Prostate gland (tissue), 2 donors: ENCODE results near the gene OLFM1. TPM values are rescaled to one million over a fixed set of nuclear protein-coding genes. Genes with fewer than 3 reads are reported as not detected.

Experiments
- DNase-seq: peaks from one replicate; pipeline ENCODE4 v3.0.0-alpha.2; 2019; ENCODE audit warnings: low spot score
- H3K27ac ChIP-seq, 2 donors: fragments of 200-600 bp; sonication (generic); 2 replicates each; pipeline ENCODE4 v1.5.1; 2017 to 2019
- H3K27me3 ChIP-seq: fragments of 200-600 bp; sonication (generic); replicated peaks from 2 replicates; pipeline ENCODE4 v1.5.1; 2019; ENCODE audit not compliant: insufficient read depth
- H3K36me3 ChIP-seq, 2 donors: fragments of 200-600 bp; sonication (generic); 1 replicate in 1 of 2; 2 replicates in 1 of 2; pipeline versions ENCODE4 v1.5.1 to v1.8.1; 2017 to 2019
- H3K4me1 ChIP-seq: fragments of 200-600 bp; sonication (generic); replicated peaks from 2 replicates; pipeline ENCODE4 v1.5.1; 2019
- H3K4me3 ChIP-seq, 2 donors: fragments of 200-600 bp; sonication (generic); 2 replicates each; pipeline ENCODE4 v1.5.1; 2017 to 2019
- H3K9me3 ChIP-seq: fragments of 200-600 bp; sonication (generic); 2 replicates; pipeline ENCODE4 v1.5.1; 2017
- CTCF ChIP-seq, 4 experiments: fragments of 200-600 bp in 2 of 4; fragments of 450-650 bp in 2 of 4; sonication (generic) in 2 of 4; IDR thresholded peaks; 1 replicate in 3 of 4; 2 replicates in 1 of 4; pipeline ENCODE4 v1.5.1; 2016 to 2019; ENCODE audit warnings: antibody characterized with exemption in 4 of 4, mild to moderate bottlenecking in 2 of 4, moderate library complexity in 2 of 4
- POLR2A ChIP-seq: fragments of 450-650 bp; IDR thresholded peaks from one replicate; pipeline ENCODE4 v1.6.1; 2016; ENCODE audit warnings: antibody characterized with exemption, mild to moderate bottlenecking
- POLR2AphosphoS5 ChIP-seq: sonication (generic); formaldehyde crosslinking; IDR thresholded peaks from one replicate; pipeline ENCODE4 v1.6.1; 2017; ENCODE audit warnings: antibody characterized with exemption
- WGBS: methylation state at CpG from one replicate; pipeline ENCODE4 v1.1.5; 2018; 5-methylcytosine and 5-hydroxymethylcytosine counted together
- intact Hi-C: fragments of 100-400 bp; cut with DNase I; formaldehyde crosslinking; loops from one replicate; pipeline ENCODE4 v1.14.2; 2022
- total RNA-seq, 2 donors: library from RNA; depleted of rRNA; stranded (reverse); fragments of >200 nt; gene quantifications; one replicate each; pipeline ENCODE4 v1.1.0, GENCODE V29; 2016

The OLFM1 gene
- total RNA-seq, 2 donors from 2014 or later = 11.7 to 23.3 TPM

- Histone ChIP-seq H3K9me3 (no peaks in the 10 kb centered on the region), H3K36me3 (no peaks in the 10 kb centered on the region), H3K27me3 (peaks cover 6% of the 10 kb centered on the region), H3K4me3 (peak overlapping the region; percentile 8 to 23), H3K27ac (peak overlapping the region in 1 of 2 donors; percentile 27), H3K4me1 (peaks cover 12% of the 10 kb centered on the region)
- 14% methylated on average over 44 of the region's 61 CpGs for WGBS
- TF ChIP-seq POLR2A = no peak
- TF ChIP-seq POLR2AphosphoS5 = no peak
- TF ChIP-seq CTCF (IDR thresholded peaks at IDR 0.05) = no peak
- no peak for DNase-seq
- intact Hi-C loops = loop anchor here (1.0 to 2.0 kb wide), 2 partner anchors 258 to 325 kb away; no protein-coding TSS in a partner anchor
These were observed 625 bp upstream of the OLFM1 start for GRCh38 chr9:135086597-135087488.

DNA sequence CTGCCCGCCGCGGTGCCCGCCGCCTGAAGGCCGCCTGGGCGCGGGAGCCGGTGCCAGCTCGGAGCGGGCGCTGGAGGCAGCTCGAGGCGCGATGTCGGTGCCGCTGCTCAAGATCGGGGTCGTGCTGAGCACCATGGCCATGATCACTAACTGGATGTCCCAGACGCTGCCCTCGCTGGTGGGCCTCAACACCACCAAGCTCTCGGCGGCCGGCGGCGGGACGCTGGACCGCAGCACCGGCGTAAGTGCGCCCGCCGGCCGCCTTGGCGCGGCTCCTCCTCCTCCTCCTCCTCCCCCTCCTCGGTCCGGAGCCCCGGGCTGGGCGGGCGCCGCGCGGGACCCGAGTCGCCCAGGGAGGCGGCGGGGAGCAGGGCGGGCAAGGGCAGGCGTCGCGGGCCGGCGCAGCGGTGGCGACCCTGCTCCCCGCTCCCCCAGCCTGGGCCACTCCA lies 455 bp downstream of the OLFM1 start:
- DNase-seq = no peak
- H3K27me3 ChIP-seq = peaks cover 6% of the 10 kb centered on the region
- WGBS = under 1% methylated on average over 35 of the region's 57 CpGs
- H3K27ac ChIP-seq = no peak overlapping the region
- TF ChIP-seq POLR2A (no peak), POLR2AphosphoS5 (no peak), CTCF (IDR thresholded peaks at IDR 0.05) (no peak)
- intact Hi-C loops = loop anchor here (2.0 kb wide), 1 partner anchor 257 kb away; no protein-coding TSS in a partner anchor
- peaks cover 12% of the 10 kb centered on the region for H3K4me1 ChIP-seq
- H3K4me3 ChIP-seq = peak overlapping the region; percentile 19 to 37
- H3K36me3 ChIP-seq = no peaks in the 10 kb centered on the region
- H3K9me3 ChIP-seq = no peaks in the 10 kb centered on the region

- intact Hi-C loops = no loop called here
- H3K4me3 ChIP-seq = peak overlapping the region; percentile 19 to 37
- peaks cover 6% of the 10 kb centered on the region for H3K27me3 ChIP-seq
- H3K27ac ChIP-seq = no peak overlapping the region
- DNase-seq = no peak
- H3K9me3 ChIP-seq = no peaks in the 10 kb centered on the region
- TF ChIP-seq POLR2AphosphoS5 = no peak
- TF ChIP-seq CTCF (IDR thresholded peaks at IDR 0.05) = no peak
- no peak for TF ChIP-seq POLR2A
- H3K36me3 ChIP-seq = no peaks in the 10 kb centered on the region
- H3K4me1 ChIP-seq = peaks cover 12% of the 10 kb centered on the region
- 3% methylated on average over 42 of the region's 45 CpGs for WGBS
These were observed 995 bp downstream of the OLFM1 start for GRCh38 chr9:135088348-135088978.

- Histone ChIP-seq H3K27me3 (peaks cover 6% of the 10 kb centered on the region), H3K9me3 (no peaks in the 10 kb centered on the region), H3K4me3 (no peak overlapping the region), H3K4me1 (peaks cover 12% of the 10 kb centered on the region), H3K36me3 (no peaks in the 10 kb centered on the region), H3K27ac (no peak overlapping the region)
- intact Hi-C loops = no loop called here
- 55% methylated on average over 34 of the region's 35 CpGs for WGBS
- no peak for DNase-seq
- TF ChIP-seq POLR2AphosphoS5 (no peak), CTCF (IDR thresholded peaks at IDR 0.05) (no peak), POLR2A (no peak)
These were observed 1.7 kb downstream of the OLFM1 start for GRCh38 chr9:135088979-135089847.
